HL-60 (cell line): ENCODE measurements around the gene TMEM170A.

Experiments
- DNase-seq, 2 experiments: peaks; one replicate each; pipeline ENCODE4 v3.0.0-alpha.2; 2010 to 2020; ENCODE audit warnings: low read depth in 1 of 2, low spot score in 1 of 2
- H3K27ac ChIP-seq: fragments of 250-450 bp; sonication (Bioruptor Pico); replicated peaks from 2 replicates; pipeline ENCODE4 v1.5.1; 2020; ENCODE audit warnings: mild to moderate bottlenecking, moderate library complexity
- H3K27me3 ChIP-seq: fragments of 250-450 bp; sonication (Bioruptor Pico); 2 replicates; pipeline ENCODE4 v1.5.1; 2021; ENCODE audit warnings: mild to moderate bottlenecking, moderate library complexity; ENCODE audit not compliant: insufficient read depth, poor library complexity, severe bottlenecking
- H3K4me3 ChIP-seq: replicated peaks from 2 replicates; pipeline ENCODE4 v1.5.1; 2011; ENCODE audit warnings: mild to moderate bottlenecking, control low read depth, low read length; ENCODE audit not compliant: insufficient read depth
- GABPA ChIP-seq: IDR thresholded peaks from 2 replicates; pipeline ENCODE4 v1.6.1; 2012; ENCODE audit warnings: low read depth
- POLR2AphosphoS5 ChIP-seq: IDR thresholded peaks from 2 replicates; pipeline ENCODE4 v1.6.1; 2012; ENCODE audit warnings: low read depth
- SPI1 ChIP-seq: IDR thresholded peaks from 2 replicates; pipeline ENCODE4 v1.6.1; 2012; ENCODE audit warnings: low read depth, mild to moderate bottlenecking, borderline replicate concordance
- TF ChIP-seq, protein P1 (sequence below): IDR thresholded peaks from one replicate; pipeline ENCODE4 v1.5.1; 2011; ENCODE audit warnings: low read length, control low read depth, inconsistent platforms; ENCODE audit not compliant: insufficient read depth
- TF ChIP-seq, protein P2 (sequence below): IDR thresholded peaks from 2 replicates; pipeline ENCODE4 v1.6.1; 2012; ENCODE audit warnings: low read depth; ENCODE audit not compliant: insufficient replicate concordance

Gene TMEM170A

DNA sequence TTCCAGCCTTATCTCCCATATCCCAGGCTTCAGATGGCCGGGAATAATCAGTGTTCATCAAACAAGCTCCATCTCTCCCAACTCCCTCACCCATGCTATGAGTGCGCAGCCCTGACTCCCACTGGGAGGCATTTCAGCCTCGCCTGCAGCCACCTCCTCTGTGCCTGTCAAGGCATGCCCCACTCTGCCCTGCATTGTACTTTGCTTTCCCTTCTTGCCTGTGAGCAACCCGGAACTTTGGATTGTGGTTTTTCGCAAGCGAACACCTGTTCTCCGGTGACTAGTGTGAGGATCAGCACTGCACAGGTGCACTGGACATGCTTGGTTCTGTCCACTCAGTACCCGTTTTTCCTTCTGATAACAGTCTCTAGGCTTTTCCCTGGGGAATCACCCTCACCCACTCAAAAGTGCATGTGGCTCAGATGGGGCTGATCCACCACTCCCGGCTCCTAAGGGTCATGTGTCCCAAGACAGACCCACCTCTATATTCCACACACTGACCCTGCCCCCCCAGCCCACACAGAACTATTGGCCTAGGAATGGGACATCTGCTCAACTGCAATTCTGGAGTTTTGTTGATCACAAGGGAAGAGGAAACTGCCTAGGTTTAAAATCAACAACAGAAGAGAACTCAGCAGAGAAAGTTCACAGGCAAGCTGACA lies 21.7 kb upstream of the TMEM170A start:
- no peak overlapping the region for H3K4me3 ChIP-seq
- TF ChIP-seq POLR2AphosphoS5 = no peak
- TF ChIP-seq, protein P1, sequence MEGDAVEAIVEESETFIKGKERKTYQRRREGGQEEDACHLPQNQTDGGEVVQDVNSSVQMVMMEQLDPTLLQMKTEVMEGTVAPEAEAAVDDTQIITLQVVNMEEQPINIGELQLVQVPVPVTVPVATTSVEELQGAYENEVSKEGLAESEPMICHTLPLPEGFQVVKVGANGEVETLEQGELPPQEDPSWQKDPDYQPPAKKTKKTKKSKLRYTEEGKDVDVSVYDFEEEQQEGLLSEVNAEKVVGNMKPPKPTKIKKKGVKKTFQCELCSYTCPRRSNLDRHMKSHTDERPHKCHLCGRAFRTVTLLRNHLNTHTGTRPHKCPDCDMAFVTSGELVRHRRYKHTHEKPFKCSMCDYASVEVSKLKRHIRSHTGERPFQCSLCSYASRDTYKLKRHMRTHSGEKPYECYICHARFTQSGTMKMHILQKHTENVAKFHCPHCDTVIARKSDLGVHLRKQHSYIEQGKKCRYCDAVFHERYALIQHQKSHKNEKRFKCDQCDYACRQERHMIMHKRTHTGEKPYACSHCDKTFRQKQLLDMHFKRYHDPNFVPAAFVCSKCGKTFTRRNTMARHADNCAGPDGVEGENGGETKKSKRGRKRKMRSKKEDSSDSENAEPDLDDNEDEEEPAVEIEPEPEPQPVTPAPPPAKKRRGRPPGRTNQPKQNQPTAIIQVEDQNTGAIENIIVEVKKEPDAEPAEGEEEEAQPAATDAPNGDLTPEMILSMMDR = no peak
- TF ChIP-seq, protein P2, sequence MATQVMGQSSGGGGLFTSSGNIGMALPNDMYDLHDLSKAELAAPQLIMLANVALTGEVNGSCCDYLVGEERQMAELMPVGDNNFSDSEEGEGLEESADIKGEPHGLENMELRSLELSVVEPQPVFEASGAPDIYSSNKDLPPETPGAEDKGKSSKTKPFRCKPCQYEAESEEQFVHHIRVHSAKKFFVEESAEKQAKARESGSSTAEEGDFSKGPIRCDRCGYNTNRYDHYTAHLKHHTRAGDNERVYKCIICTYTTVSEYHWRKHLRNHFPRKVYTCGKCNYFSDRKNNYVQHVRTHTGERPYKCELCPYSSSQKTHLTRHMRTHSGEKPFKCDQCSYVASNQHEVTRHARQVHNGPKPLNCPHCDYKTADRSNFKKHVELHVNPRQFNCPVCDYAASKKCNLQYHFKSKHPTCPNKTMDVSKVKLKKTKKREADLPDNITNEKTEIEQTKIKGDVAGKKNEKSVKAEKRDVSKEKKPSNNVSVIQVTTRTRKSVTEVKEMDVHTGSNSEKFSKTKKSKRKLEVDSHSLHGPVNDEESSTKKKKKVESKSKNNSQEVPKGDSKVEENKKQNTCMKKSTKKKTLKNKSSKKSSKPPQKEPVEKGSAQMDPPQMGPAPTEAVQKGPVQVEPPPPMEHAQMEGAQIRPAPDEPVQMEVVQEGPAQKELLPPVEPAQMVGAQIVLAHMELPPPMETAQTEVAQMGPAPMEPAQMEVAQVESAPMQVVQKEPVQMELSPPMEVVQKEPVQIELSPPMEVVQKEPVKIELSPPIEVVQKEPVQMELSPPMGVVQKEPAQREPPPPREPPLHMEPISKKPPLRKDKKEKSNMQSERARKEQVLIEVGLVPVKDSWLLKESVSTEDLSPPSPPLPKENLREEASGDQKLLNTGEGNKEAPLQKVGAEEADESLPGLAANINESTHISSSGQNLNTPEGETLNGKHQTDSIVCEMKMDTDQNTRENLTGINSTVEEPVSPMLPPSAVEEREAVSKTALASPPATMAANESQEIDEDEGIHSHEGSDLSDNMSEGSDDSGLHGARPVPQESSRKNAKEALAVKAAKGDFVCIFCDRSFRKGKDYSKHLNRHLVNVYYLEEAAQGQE = no peak
- no peak for TF ChIP-seq GABPA
- TF ChIP-seq SPI1 = no peak
- H3K27me3 ChIP-seq = no peaks in the 10 kb centered on the region
- H3K27ac ChIP-seq = no peak overlapping the region
- DNase-seq = no peak

DNA sequence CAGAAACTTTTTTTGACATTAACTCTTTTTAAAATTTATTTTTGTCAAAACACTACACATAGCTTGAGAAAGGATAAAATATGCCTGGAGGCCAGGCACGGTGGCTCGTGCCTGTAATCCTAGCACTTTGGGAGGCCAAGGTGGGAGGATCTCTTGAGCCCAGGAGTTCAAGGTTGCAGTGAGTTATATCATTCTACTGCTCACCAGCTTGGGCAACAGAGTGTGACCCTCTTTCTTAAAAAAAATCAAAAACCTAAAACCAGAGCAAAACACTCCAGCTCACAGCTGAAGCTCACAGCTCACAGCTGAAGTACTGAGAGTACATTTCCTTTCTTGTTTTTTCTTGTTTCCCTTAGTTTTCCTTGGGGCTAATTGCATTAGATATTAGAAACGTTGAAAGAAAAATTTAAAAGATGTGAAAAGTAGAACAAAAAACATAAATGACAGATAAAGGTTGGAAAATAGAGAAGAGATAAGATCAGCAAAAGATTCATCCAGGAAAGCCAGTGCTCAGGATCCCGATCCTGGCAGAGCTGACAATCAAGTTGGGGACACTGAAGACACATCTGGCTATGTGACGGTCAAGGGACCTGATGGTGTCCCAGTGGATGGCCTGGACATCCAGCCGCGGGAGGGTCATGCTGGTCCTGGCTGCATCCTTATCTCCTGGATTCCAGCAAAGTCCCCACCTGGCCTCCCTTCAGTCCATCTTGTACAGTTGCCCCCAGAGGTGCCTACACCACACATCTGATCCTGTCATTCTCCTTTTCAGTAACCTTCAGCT lies 20.9 kb upstream of the TMEM170A start:
- no peak overlapping the region for H3K4me3 ChIP-seq
- no peak for DNase-seq
- no peak for TF ChIP-seq GABPA
- TF ChIP-seq POLR2AphosphoS5 = no peak
- TF ChIP-seq, protein P1 = no peak
- TF ChIP-seq, protein P2 = no peak
- TF ChIP-seq SPI1 = no peak
- H3K27me3 ChIP-seq = no peaks in the 10 kb centered on the region
- H3K27ac ChIP-seq = no peak overlapping the region

DNA sequence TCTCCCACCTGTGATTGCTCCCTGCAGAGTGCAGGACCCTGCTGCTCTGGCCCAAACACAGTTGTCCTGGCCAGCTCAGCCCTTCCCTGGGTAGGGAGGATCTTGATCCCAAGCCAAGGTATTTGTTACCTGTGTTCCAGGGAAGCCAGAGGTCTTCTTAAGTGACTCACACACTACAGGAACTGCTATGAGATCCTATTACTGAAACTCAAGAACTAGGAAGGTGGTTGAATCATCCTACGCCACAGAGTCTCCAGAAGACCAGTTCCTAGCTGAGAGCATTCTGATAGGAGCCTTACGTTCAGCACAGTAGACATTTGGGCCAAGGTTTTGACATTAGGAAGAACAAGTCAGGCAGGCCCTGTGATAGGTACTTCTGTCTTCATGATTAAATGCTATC lies 18.7 kb upstream of the TMEM170A start:
- DNase-seq = no peak
- no peak overlapping the region for H3K27ac ChIP-seq

More for the DNA sequence above, 18.7 kb upstream of the TMEM170A start:
- Histone ChIP-seq H3K4me3 (no peak overlapping the region), H3K27me3 (no peaks in the 10 kb centered on the region)
- TF ChIP-seq POLR2AphosphoS5 = no peak
- no peak for TF ChIP-seq SPI1
- TF ChIP-seq, protein P2 = no peak
- no peak for TF ChIP-seq GABPA
- TF ChIP-seq, protein P1 = no peak
